NCI-H1092 treated with DMSO at 0.1 percent for 48 hours (cell line): Measurements from ENCODE around the gene GLG1.

ENCODE experiments used
- DNase-seq: peaks from one replicate; lab custom pipeline; 2025; lab: John Stamatoyannopoulos, UW

GLG1 gene

GRCh38 chr16:74608944-74609343, 2.0 kb upstream of the GLG1 start:
- no peak for DNase-seq

GRCh38 chr16:74608381-74608780, 1.5 kb upstream of the GLG1 start:
- no peak for DNase-seq

GRCh38 chr16:74607962-74608356, 1.0 kb upstream of the GLG1 start:
- no peak for DNase-seq

GRCh38 chr16:74607310-74607961, 522 bp upstream of the GLG1 start:
- peak; percentile 84 for DNase-seq

- DNase-seq, result peak; percentile 53
Observed at GRCh38 chr16:74605746-74606520, 981 bp downstream of the GLG1 start.

- no peak for DNase-seq
Observed at GRCh38 chr16:74605332-74605731, 1.6 kb downstream of the GLG1 start.

GRCh38 chr16:74603848-74604247, 3.1 kb downstream of the GLG1 start:
- no peak for DNase-seq

- DNase-seq, result no peak
Observed at GRCh38 chr16:74601126-74601871, 5.6 kb downstream of the GLG1 start.

GRCh38 chr16:74596586-74596985, 10.3 kb downstream of the GLG1 start:
- DNase-seq, result no peak

GRCh38 chr16:74592847-74593246, 14.1 kb downstream of the GLG1 start:
- no peak for DNase-seq

- DNase-seq, result no peak
Observed at GRCh38 chr16:74591876-74592650, 14.9 kb downstream of the GLG1 start.

- no peak for DNase-seq
Observed at GRCh38 chr16:74586948-74587347, 20.0 kb downstream of the GLG1 start.

- no peak for DNase-seq
Observed at GRCh38 chr16:74585846-74586443, 21.0 kb downstream of the GLG1 start.

GRCh38 chr16:74583926-74584666, 22.8 kb downstream of the GLG1 start:
- DNase-seq, result no peak

GRCh38 chr16:74582970-74583369, 23.9 kb downstream of the GLG1 start:
- DNase-seq, result no peak

- no peak for DNase-seq
Observed at GRCh38 chr16:74580833-74581232, 26.1 kb downstream of the GLG1 start.

GRCh38 chr16:74578838-74579237, 28.1 kb downstream of the GLG1 start:
- DNase-seq, result no peak

GRCh38 chr16:74578433-74578832, 28.5 kb downstream of the GLG1 start:
- no peak for DNase-seq

- DNase-seq, result no peak
Observed at GRCh38 chr16:74577882-74578366, 29.0 kb downstream of the GLG1 start.

- no peak for DNase-seq
Observed at GRCh38 chr16:74575807-74576643, 30.9 kb downstream of the GLG1 start.
